ENCODE data around the gene ZNF302. TPM values are rescaled to one million over a fixed set of nuclear protein-coding genes. Genes with fewer than 3 reads are reported as not detected.

Gene ZNF302
- total and polyA plus RNA-seq, 2 donors from 2014 or later, result 25.5 to 36.4 TPM

DNA sequence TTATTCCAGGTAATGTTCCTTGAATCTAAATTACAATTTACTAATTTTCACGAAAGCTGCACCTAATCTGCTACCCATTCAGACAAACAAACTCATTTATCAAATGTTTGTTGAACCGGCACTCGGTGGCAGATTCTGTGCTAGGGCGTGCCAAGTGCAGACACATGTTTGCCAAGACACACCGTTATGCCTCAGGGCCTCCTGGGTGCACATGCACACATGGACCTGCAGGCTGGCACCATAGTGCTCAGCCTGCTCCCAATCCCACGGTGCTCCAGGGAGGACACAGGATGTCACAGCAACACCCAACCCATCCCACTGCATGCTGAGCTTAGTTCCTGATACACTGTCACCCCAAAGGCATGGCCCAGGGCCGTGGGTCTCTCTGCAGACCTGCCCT is 8.2 kb upstream of the ZNF302 start:
- TF ChIP-seq, protein P1, sequence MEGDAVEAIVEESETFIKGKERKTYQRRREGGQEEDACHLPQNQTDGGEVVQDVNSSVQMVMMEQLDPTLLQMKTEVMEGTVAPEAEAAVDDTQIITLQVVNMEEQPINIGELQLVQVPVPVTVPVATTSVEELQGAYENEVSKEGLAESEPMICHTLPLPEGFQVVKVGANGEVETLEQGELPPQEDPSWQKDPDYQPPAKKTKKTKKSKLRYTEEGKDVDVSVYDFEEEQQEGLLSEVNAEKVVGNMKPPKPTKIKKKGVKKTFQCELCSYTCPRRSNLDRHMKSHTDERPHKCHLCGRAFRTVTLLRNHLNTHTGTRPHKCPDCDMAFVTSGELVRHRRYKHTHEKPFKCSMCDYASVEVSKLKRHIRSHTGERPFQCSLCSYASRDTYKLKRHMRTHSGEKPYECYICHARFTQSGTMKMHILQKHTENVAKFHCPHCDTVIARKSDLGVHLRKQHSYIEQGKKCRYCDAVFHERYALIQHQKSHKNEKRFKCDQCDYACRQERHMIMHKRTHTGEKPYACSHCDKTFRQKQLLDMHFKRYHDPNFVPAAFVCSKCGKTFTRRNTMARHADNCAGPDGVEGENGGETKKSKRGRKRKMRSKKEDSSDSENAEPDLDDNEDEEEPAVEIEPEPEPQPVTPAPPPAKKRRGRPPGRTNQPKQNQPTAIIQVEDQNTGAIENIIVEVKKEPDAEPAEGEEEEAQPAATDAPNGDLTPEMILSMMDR (IDR thresholded peaks at IDR 0.05; ENCODE audit: borderline replicate concordance, extremely low read depth, insufficient read depth), result no peak
- FAIRE-seq (no peak), DNase-seq (no peak)
- Histone ChIP-seq H3K9ac (ENCODE audit: low read length in 3 of 3) (no peak overlapping the region), H3K4me1 (ENCODE audit: control insufficient read depth in 2 of 3, insufficient read depth in 2 of 3, low read depth in 1 of 3, low read length in 3 of 3) (peaks cover 0 to 2% (median 0%) of the 10 kb centered on the region in 3 donors), H3K27me3 (ENCODE audit: control insufficient read depth, insufficient read depth, low read length) (no peaks in the 10 kb centered on the region), H3K4me3 (ENCODE audit: low read length in 3 of 3) (no peak overlapping the region), H3K27ac (ENCODE audit: low read depth in 2 of 2, low read length in 2 of 2) (no peak overlapping the region), H3K9me3 (ENCODE audit: control insufficient read depth in 2 of 3, insufficient read depth in 1 of 3, low read length in 3 of 3) (no peaks in the 10 kb centered on the region), H3K36me3 (ENCODE audit: control insufficient read depth in 2 of 3, insufficient read depth in 3 of 3, low read length in 3 of 3) (no peaks in the 10 kb centered on the region)
- intact Hi-C loops (cut with DNase I), result no loop called here

DNA sequence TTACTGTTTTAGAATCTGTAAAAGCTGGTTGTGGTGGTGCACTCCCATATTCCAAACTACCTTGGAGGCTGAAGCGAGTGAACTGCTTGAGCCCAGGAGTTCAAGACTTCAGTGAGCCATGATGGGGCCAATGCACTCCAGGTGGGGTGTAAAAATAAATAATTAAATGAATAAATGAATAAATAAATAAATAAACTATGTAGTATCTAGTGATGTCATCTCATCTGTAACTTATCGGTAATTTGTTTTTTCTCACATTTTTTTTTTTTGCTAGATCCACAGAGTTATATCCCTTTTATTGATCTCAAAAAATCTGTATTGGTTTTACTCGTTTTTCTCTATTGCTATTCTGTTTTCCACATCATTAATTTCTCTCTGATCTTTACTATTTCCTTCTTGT is 5.5 kb upstream of the ZNF302 start:
- no peak for DNase-seq
- intact Hi-C loops (cut with DNase I), result no loop called here
- Histone ChIP-seq H3K27me3 (ENCODE audit: control insufficient read depth, insufficient read depth, low read length) (no peaks in the 10 kb centered on the region), H3K4me1 (ENCODE audit: control insufficient read depth in 2 of 3, insufficient read depth in 2 of 3, low read depth in 1 of 3, low read length in 3 of 3) (peaks cover 0 to 2% (median 0%) of the 10 kb centered on the region in 3 donors), H3K36me3 (ENCODE audit: control insufficient read depth in 2 of 3, insufficient read depth in 3 of 3, low read length in 3 of 3) (no peaks in the 10 kb centered on the region), H3K27ac (ENCODE audit: low read depth in 2 of 2, low read length in 2 of 2) (no peak overlapping the region), H3K9me3 (ENCODE audit: control insufficient read depth in 2 of 3, insufficient read depth in 1 of 3, low read length in 3 of 3) (no peaks in the 10 kb centered on the region), H3K4me3 (ENCODE audit: low read length in 3 of 3) (no peak overlapping the region), H3K9ac (ENCODE audit: low read length in 3 of 3) (no peak overlapping the region)
- TF ChIP-seq, protein P1 (IDR thresholded peaks at IDR 0.05; ENCODE audit: borderline replicate concordance, extremely low read depth, insufficient read depth), result no peak
- FAIRE-seq, result no peak

DNA sequence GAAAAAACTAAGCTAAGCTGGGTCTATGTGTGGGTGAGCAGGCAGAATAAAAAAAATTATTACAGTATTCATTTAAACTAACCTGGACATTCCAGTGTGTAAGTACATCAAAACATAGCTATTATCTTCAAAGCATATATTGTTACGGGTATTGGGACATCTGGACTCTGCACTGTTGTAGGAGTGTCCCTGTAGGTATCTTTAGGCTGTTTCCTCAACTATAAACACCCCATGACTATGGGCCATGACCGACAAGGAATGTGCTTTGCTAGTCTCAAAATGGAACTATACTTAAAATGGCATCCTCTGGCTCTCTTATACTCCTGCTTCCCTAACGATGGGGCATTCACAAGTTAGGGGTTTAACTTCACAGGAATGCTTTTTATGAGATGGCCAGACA is 3.9 kb upstream of the ZNF302 start:
- intact Hi-C loops (cut with DNase I), result no loop called here
- no peak for DNase-seq
- no peak overlapping the region for H3K4me3 ChIP-seq (ENCODE audit: low read length in 3 of 3)

More for the DNA sequence above, 3.9 kb upstream of the ZNF302 start:
- Histone ChIP-seq H3K9me3 (ENCODE audit: control insufficient read depth in 2 of 3, insufficient read depth in 1 of 3, low read length in 3 of 3) (peaks cover 0 to 3% (median 0%) of the 10 kb centered on the region in 3 donors), H3K27ac (ENCODE audit: low read depth in 2 of 2, low read length in 2 of 2) (no peak overlapping the region), H3K27me3 (ENCODE audit: control insufficient read depth, insufficient read depth, low read length) (no peaks in the 10 kb centered on the region), H3K9ac (ENCODE audit: low read length in 3 of 3) (no peak overlapping the region), H3K36me3 (ENCODE audit: control insufficient read depth in 2 of 3, insufficient read depth in 3 of 3, low read length in 3 of 3) (no peaks in the 10 kb centered on the region), H3K4me1 (ENCODE audit: control insufficient read depth in 2 of 3, insufficient read depth in 2 of 3, low read depth in 1 of 3, low read length in 3 of 3) (peaks cover 0 to 6% (median 3%) of the 10 kb centered on the region in 3 donors)
- FAIRE-seq, result no peak
- TF ChIP-seq, protein P1 (IDR thresholded peaks at IDR 0.05; ENCODE audit: borderline replicate concordance, extremely low read depth, insufficient read depth), result no peak

Data from kidney (tissue), 14 donors.